ENCODE measurements around the gene EXOC4.

Gene EXOC4

GRCh38 chr7:133934977-133935330 lies 682.1 kb downstream of the EXOC4 start:
- H3K36me3 ChIP-seq: peaks cover 19% of the 10 kb centered on the region
- H3K27me3 ChIP-seq: no peaks in the 10 kb centered on the region
- H4K20me1 ChIP-seq: no peaks in the 10 kb centered on the region
- H3K4me3 ChIP-seq: no peak overlapping the region
- H3K4me1 ChIP-seq: no peaks in the 10 kb centered on the region
- H3K9ac ChIP-seq: no peak overlapping the region
- no peak overlapping the region for H3K4me2 ChIP-seq
- no peak for TF ChIP-seq Cebpa-rat (IDR thresholded peaks at IDR 0.05)
- no peaks in the 10 kb centered on the region for H3K9me3 ChIP-seq
- H3K27ac ChIP-seq: no peak overlapping the region

- Histone ChIP-seq H3K36me3 (peaks cover 19% of the 10 kb centered on the region), H3K9me3 (no peaks in the 10 kb centered on the region), H3K27me3 (no peaks in the 10 kb centered on the region), H4K20me1 (no peaks in the 10 kb centered on the region), H3K27ac (no peak overlapping the region), H3K4me2 (no peak overlapping the region), H3K4me1 (no peaks in the 10 kb centered on the region), H3K4me3 (no peak overlapping the region), H3K9ac (no peak overlapping the region)
- no peak for TF ChIP-seq Cebpa-rat (IDR thresholded peaks at IDR 0.05)
Observed at GRCh38 chr7:133936074-133936473, 683.2 kb downstream of the EXOC4 start.

DNA sequence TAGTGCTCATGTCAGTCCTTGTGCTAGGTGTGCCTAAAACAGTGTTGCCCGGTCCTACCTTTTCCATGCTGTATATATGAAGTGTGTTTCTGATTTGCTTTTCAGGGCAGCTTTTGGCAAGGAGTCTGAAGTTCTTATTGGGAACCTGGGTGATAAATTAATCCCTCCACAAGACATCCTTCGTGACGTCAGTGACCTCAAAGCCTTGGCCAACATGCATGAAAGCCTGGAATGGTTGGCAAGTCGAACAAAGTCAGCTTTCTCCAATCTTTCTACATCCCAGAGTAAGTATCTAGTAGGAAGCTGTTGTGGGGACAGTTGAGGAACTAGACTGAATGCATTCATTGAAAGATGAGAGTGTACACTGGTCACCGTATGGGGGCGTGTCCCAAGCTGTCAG lies 684.9 kb downstream of the EXOC4 start:
- H3K9me3 ChIP-seq: no peaks in the 10 kb centered on the region
- peaks cover 19% of the 10 kb centered on the region for H3K36me3 ChIP-seq
- no peak overlapping the region for H3K9ac ChIP-seq
- H3K4me3 ChIP-seq: no peak overlapping the region
- no peaks in the 10 kb centered on the region for H4K20me1 ChIP-seq
- H3K4me2 ChIP-seq: no peak overlapping the region
- H3K27ac ChIP-seq: no peak overlapping the region
- no peaks in the 10 kb centered on the region for H3K27me3 ChIP-seq
- no peaks in the 10 kb centered on the region for H3K4me1 ChIP-seq
- TF ChIP-seq Cebpa-rat (IDR thresholded peaks at IDR 0.05): no peak

DNA sequence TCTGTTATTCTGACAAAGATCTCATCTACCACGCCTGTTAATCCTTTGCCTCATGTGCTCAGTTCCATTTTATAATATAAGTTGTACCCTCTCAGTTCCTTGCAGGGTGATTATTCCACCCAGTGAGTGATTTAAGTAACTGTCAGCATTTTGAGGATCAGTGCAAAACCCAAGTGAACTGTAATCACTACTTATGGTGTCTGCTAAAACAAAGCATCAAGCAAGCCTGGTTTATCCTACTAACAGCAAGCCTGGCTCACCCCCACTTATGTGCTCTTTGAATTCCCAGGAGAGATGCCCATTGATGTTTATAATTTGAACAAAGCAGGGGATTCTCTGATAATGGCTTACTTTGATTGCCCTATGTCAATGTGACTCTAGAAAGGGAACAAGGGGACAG lies 687.5 kb downstream of the EXOC4 start:
- no peaks in the 10 kb centered on the region for H3K9me3 ChIP-seq
- peaks cover 19% of the 10 kb centered on the region for H3K36me3 ChIP-seq
- H3K27me3 ChIP-seq: no peaks in the 10 kb centered on the region
- no peaks in the 10 kb centered on the region for H4K20me1 ChIP-seq
- H3K4me2 ChIP-seq: no peak overlapping the region
- H3K4me1 ChIP-seq: no peaks in the 10 kb centered on the region
- TF ChIP-seq Cebpa-rat (IDR thresholded peaks at IDR 0.05): no peak
- H3K27ac ChIP-seq: no peak overlapping the region
- H3K4me3 ChIP-seq: no peak overlapping the region
- H3K9ac ChIP-seq: no peak overlapping the region

GRCh38 chr7:133941496-133941895 lies 688.6 kb downstream of the EXOC4 start:
- no peak for TF ChIP-seq Cebpa-rat (IDR thresholded peaks at IDR 0.05)
- H3K36me3 ChIP-seq: peaks cover 19% of the 10 kb centered on the region
- H3K9me3 ChIP-seq: no peaks in the 10 kb centered on the region
- H3K4me2 ChIP-seq: no peak overlapping the region
- no peak overlapping the region for H3K27ac ChIP-seq
- no peaks in the 10 kb centered on the region for H4K20me1 ChIP-seq
- H3K4me3 ChIP-seq: no peak overlapping the region
- no peak overlapping the region for H3K9ac ChIP-seq
- no peaks in the 10 kb centered on the region for H3K4me1 ChIP-seq
- no peaks in the 10 kb centered on the region for H3K27me3 ChIP-seq

DNA sequence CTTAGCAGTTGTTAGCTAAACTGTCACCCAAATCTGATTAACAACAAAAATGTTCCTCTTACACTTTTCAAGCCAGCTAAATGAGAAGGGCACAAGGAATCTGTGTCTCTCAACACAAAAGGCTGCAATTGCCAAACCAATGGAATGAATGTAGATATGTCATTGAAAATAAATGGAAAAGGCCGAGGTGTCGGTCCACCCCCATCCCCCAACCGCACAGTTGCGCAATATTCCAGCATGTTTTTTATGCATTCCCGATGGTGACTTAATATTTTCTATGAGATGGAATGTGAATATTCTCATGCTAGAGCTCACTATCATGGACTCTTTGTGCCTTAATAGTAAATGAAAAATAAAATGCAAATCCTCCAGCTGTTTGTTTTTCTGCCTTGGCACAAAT lies 692.6 kb downstream of the EXOC4 start:
- Histone ChIP-seq H3K27me3 (no peaks in the 10 kb centered on the region), H3K9ac (no peak overlapping the region), H4K20me1 (no peaks in the 10 kb centered on the region), H3K36me3 (no peaks in the 10 kb centered on the region), H3K4me1 (no peaks in the 10 kb centered on the region), H3K9me3 (no peaks in the 10 kb centered on the region), H3K27ac (no peak overlapping the region), H3K4me3 (no peak overlapping the region), H3K4me2 (no peak overlapping the region)
- TF ChIP-seq Cebpa-rat (IDR thresholded peaks at IDR 0.05): peak; percentile 82; the same call in 1 of the 2 replicates

GRCh38 chr7:133947458-133948254 lies 694.8 kb downstream of the EXOC4 start:
- Histone ChIP-seq H3K4me1 (no peaks in the 10 kb centered on the region), H3K36me3 (no peaks in the 10 kb centered on the region; the same call in 1 of the 2 replicates), H3K4me2 (no peak overlapping the region), H4K20me1 (no peaks in the 10 kb centered on the region), H3K4me3 (no peak overlapping the region), H3K9me3 (0 out of 2 replicates have a peak, but pooled peaks cover 5% of the 10 kb centered on the region), H3K9ac (no peak overlapping the region), H3K27ac (no peak overlapping the region), H3K27me3 (no peaks in the 10 kb centered on the region)
- no peak for TF ChIP-seq Cebpa-rat (IDR thresholded peaks at IDR 0.05)

DNA sequence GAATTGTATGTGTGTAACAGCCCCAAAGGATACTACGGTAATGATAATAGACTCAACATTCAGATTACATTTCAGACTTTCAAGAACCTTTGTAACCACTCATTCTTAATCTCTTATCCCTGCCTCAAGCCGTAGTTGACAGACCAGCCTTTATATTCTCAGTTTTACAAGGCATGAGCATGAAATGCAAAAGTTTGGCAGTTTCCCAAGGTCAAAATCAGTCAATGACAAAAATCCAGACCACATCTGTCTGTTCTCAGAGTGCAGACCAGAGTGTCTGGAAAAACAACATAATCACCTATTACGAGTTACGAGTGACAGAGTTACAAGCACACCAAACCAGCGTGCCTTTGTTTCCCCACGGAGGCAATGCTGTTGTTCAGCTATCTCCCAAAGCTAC lies 695.7 kb downstream of the EXOC4 start:
- H3K4me2 ChIP-seq: no peak overlapping the region
- no peak for TF ChIP-seq Cebpa-rat (IDR thresholded peaks at IDR 0.05)

DNA sequence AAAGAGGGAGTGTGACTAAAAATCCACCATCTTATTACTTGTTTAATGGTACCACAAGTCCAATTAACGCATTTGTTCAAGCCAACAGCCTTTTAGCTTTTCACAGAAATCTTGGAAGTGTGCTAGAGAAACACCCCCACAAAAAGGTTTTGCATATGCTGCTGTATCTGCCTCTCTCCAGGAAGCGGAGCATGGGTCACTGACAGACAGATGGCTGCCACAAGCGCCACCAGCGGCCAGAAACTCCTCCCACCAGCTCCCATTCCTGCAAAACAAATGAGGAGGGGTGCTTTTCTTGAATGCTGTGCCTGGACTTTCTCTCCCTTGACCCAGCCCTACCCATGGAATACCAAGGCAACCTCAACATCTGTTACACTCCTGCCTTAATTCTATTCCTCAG lies 698.0 kb downstream of the EXOC4 start:
- peaks cover 15% of the 10 kb centered on the region for H3K36me3 ChIP-seq
- no peaks in the 10 kb centered on the region for H4K20me1 ChIP-seq
- H3K4me3 ChIP-seq: no peak overlapping the region
- H3K4me2 ChIP-seq: no peak overlapping the region
- TF ChIP-seq Cebpa-rat (IDR thresholded peaks at IDR 0.05): no peak
- peaks cover 31% of the 10 kb centered on the region for H3K9me3 ChIP-seq
- H3K4me1 ChIP-seq: no peaks in the 10 kb centered on the region
- H3K9ac ChIP-seq: no peak overlapping the region
- no peaks in the 10 kb centered on the region for H3K27me3 ChIP-seq
- H3K27ac ChIP-seq: no peak overlapping the region

More for the DNA sequence above, 695.7 kb downstream of the EXOC4 start:
- Histone ChIP-seq H4K20me1 (no peaks in the 10 kb centered on the region), H3K4me1 (no peaks in the 10 kb centered on the region), H3K27me3 (no peaks in the 10 kb centered on the region), H3K9ac (no peak overlapping the region), H3K9me3 (peaks cover 9% of the 10 kb centered on the region; the same call in 1 of the 2 replicates), H3K4me3 (no peak overlapping the region), H3K27ac (no peak overlapping the region), H3K36me3 (no peaks in the 10 kb centered on the region; the same call in 1 of the 2 replicates)

GRCh38 chr7:133955208-133955607 lies 702.3 kb downstream of the EXOC4 start:
- TF ChIP-seq Cebpa-rat (IDR thresholded peaks at IDR 0.05): no peak
- no peak overlapping the region for H3K4me2 ChIP-seq
- peaks cover 16% of the 10 kb centered on the region for H3K36me3 ChIP-seq
- H3K27ac ChIP-seq: no peak overlapping the region
- H4K20me1 ChIP-seq: no peaks in the 10 kb centered on the region
- H3K4me3 ChIP-seq: 0 out of 2 replicates have a peak overlapping the region, but pooled peaks have one; percentile 8
- peaks cover 32% of the 10 kb centered on the region for H3K9me3 ChIP-seq
- H3K9ac ChIP-seq: no peak overlapping the region
- no peaks in the 10 kb centered on the region for H3K27me3 ChIP-seq
- H3K4me1 ChIP-seq: no peaks in the 10 kb centered on the region

All from BLaER1 (cell line).